22Rv1 (cell line): ENCODE measurements around the gene KCNQ5.

Experiments
- CTCF ChIP-seq: fragments of 450-650 bp; IDR thresholded peaks from 2 replicates; pipeline ENCODE4 v1.5.1; 2017; ENCODE audit warnings: mild to moderate bottlenecking
- ZFX ChIP-seq: fragments of 450-650 bp; IDR thresholded peaks from 2 replicates; pipeline ENCODE4 v1.6.1; 2017; ENCODE audit warnings: antibody characterized with exemption, borderline replicate concordance

GRCh38 chr6:73004231-73004630 lies 382.4 kb downstream of the KCNQ5 start:
- TF ChIP-seq CTCF (no peak), ZFX (no peak)
